ENCODE results near the gene COQ3.
A peak's percentile ranks its signal among the peaks of the same experiment; 100 is the strongest.
"Not testable (repeated sequence)": the region's sequence is repeated elsewhere in the genome, so short reads cannot be mapped to it uniquely, and the experiment has no call there.

Gene COQ3

DNA sequence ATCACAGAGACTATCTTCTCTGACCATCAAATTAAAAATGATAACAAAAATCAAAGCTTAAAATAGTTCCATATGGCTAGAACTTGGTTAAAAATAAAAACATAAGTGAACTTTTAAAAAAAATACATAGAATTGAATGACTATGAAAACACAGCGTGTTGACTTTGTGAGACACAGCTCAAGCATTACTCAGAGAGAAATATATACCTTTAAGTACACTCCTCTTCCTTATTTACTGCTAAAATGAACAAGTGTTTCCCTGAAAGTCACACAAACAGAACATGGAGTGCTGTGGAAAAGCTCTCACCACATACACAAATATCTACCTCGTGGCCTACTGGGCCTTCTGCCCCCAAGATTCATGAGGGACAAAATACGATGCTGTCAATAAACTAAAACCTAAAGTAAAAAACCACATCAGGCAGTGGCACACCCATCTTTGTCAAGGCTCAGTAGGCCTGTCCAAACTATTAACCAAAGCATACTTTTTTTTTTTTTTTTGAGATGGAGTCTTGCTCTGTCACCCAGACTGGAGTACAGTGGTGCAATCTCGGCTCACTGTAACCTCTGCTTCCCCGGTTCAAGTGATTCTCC lies 52.0 kb downstream of the COQ3 start:
- no peaks in the 10 kb centered on the region for H3K9me3 ChIP-seq (ENCODE audit: control insufficient read depth, insufficient read depth, low read length)
- H3K79me2 ChIP-seq (ENCODE audit: control insufficient read depth, low read length) = no peaks in the 10 kb centered on the region
- TF ChIP-seq CTCF (IDR thresholded peaks at IDR 0.05; ENCODE audit: low read depth, low read length, poor library complexity, severe bottlenecking) = no peak
- TF ChIP-seq EZH2phosphoT487 (IDR thresholded peaks at IDR 0.05; ENCODE audit: borderline replicate concordance, low read length) = no peak

GRCh38 chr6:99338188-99338587 lies 55.8 kb downstream of the COQ3 start:
- Histone ChIP-seq H3K4me2 (ENCODE audit: low read length) (no peak overlapping the region), H3K4me1 (ENCODE audit: control insufficient read depth, low read length) (no peaks in the 10 kb centered on the region), H4K20me1 (ENCODE audit: control insufficient read depth, insufficient read depth, low read depth, low read length) (no peaks in the 10 kb centered on the region), H3K9me2 (replicated peaks; ENCODE audit: control insufficient read depth, low read length) (no peaks in the 10 kb centered on the region), H3K79me2 (ENCODE audit: control insufficient read depth, low read length) (no peaks in the 10 kb centered on the region), H3K9me3 (ENCODE audit: control insufficient read depth, insufficient read depth, low read length) (no peaks in the 10 kb centered on the region), H3K27me3 (ENCODE audit: control insufficient read depth, low read length) (peaks cover 8% of the 10 kb centered on the region; the same call in 1 of the 2 replicates), H3F3A (ENCODE audit: control insufficient read depth, insufficient read depth) (no peaks in the 10 kb centered on the region), H3K4me3 (ENCODE audit: low read length) (no peak overlapping the region), H3K36me3 (ENCODE audit: control insufficient read depth, low read length) (no peaks in the 10 kb centered on the region), H3K27ac (ENCODE audit: low read depth, low read length) (no peak overlapping the region)
- no peak for TF ChIP-seq CTCF (IDR thresholded peaks at IDR 0.05; ENCODE audit: low read depth, low read length, poor library complexity, severe bottlenecking)

More for the DNA sequence above, 52.0 kb downstream of the COQ3 start:
- Histone ChIP-seq H3K4me1 (ENCODE audit: control insufficient read depth, low read length) (no peaks in the 10 kb centered on the region), H3K36me3 (ENCODE audit: control insufficient read depth, low read length) (no peaks in the 10 kb centered on the region), H4K20me1 (ENCODE audit: control insufficient read depth, insufficient read depth, low read depth, low read length) (no peaks in the 10 kb centered on the region), H3K4me2 (ENCODE audit: low read length) (no peak overlapping the region), H3K9me2 (replicated peaks; ENCODE audit: control insufficient read depth, low read length) (no peaks in the 10 kb centered on the region), H3F3A (ENCODE audit: control insufficient read depth, insufficient read depth) (no peaks in the 10 kb centered on the region), H3K27me3 (ENCODE audit: control insufficient read depth, low read length) (peaks cover 16% of the 10 kb centered on the region), H3K4me3 (ENCODE audit: low read length) (no peak overlapping the region), H3K27ac (ENCODE audit: low read depth, low read length) (no peak overlapping the region)

- not testable (repeated sequence) for H3K27ac ChIP-seq (ENCODE audit: low read depth, low read length); H3K36me3 ChIP-seq (ENCODE audit: control insufficient read depth, low read length); H3K4me3 ChIP-seq (ENCODE audit: low read length); H3K27me3 ChIP-seq (ENCODE audit: control insufficient read depth, low read length); H3K79me2 ChIP-seq (ENCODE audit: control insufficient read depth, low read length); H3K4me2 ChIP-seq (ENCODE audit: low read length); H3F3A ChIP-seq (ENCODE audit: control insufficient read depth, insufficient read depth); H4K20me1 ChIP-seq (ENCODE audit: control insufficient read depth, insufficient read depth, low read depth, low read length); H3K9me3 ChIP-seq (ENCODE audit: control insufficient read depth, insufficient read depth, low read length); H3K4me1 ChIP-seq (ENCODE audit: control insufficient read depth, low read length); H3K9me2 ChIP-seq (replicated peaks; ENCODE audit: control insufficient read depth, low read length)
These were observed 58.7 kb downstream of the COQ3 start for GRCh38 chr6:99335298-99335697.

GRCh38 chr6:99334526-99335127 lies 59.4 kb downstream of the COQ3 start:
- Histone ChIP-seq H3K27ac (ENCODE audit: low read depth, low read length) (no peak overlapping the region), H3F3A (ENCODE audit: control insufficient read depth, insufficient read depth) (no peaks in the 10 kb centered on the region), H3K9me3 (ENCODE audit: control insufficient read depth, insufficient read depth, low read length) (no peaks in the 10 kb centered on the region), H3K4me1 (ENCODE audit: control insufficient read depth, low read length) (peaks cover 4% of the 10 kb centered on the region), H3K36me3 (ENCODE audit: control insufficient read depth, low read length) (no peaks in the 10 kb centered on the region), H3K4me2 (ENCODE audit: low read length) (no peak overlapping the region), H3K27me3 (ENCODE audit: control insufficient read depth, low read length) (peaks cover 8% of the 10 kb centered on the region; the same call in 1 of the 2 replicates), H4K20me1 (ENCODE audit: control insufficient read depth, insufficient read depth, low read depth, low read length) (no peaks in the 10 kb centered on the region), H3K9me2 (replicated peaks; ENCODE audit: control insufficient read depth, low read length) (no peaks in the 10 kb centered on the region), H3K79me2 (ENCODE audit: control insufficient read depth, low read length) (no peaks in the 10 kb centered on the region), H3K4me3 (ENCODE audit: low read length) (no peak overlapping the region)
- TF ChIP-seq CTCF (IDR thresholded peaks at IDR 0.05; ENCODE audit: low read depth, low read length, poor library complexity, severe bottlenecking) (peak; percentile 68), EZH2phosphoT487 (IDR thresholded peaks at IDR 0.05; ENCODE audit: borderline replicate concordance, low read length) (no peak)
